Activated CD4-positive, alpha-beta T cell treated with anti-CD3 and anti-CD28 coated beads, Interleukin-2, amount 10 ng/mL, durations not matched to agents 7 days and 5 days (primary cell): ENCODE results near the gene CD244. TPM values are rescaled to one million over a fixed set of nuclear protein-coding genes. Genes with fewer than 3 reads are reported as not detected.
A peak's percentile ranks its signal among the peaks of the same experiment; 100 is the strongest.

ENCODE experiments used
- CTCF ChIA-PET: fragments of 350-600 bp; sonication (Branson Sonifier 250); formaldehyde crosslinking; loops from one replicate; lab custom pipeline; 2021; ENCODE audit warnings: antibody characterized with exemption; lab: Charles Lee
- POLR2A ChIA-PET: fragments of 350-600 bp; sonication (Branson Sonifier 250); formaldehyde crosslinking; loops from one replicate; lab custom pipeline; 2021; ENCODE audit warnings: antibody characterized with exemption; lab: Charles Lee
- DNase-seq: peaks from one replicate; pipeline ENCODE4 v3.0.0-alpha.2; 2020
- H3K27ac Mint-ChIP-seq: one replicate; pipeline ENCODE4 v1.8.0; 2021; ENCODE audit warnings: mild to moderate bottlenecking, moderate library complexity, mixed read lengths
- H3K27me3 Mint-ChIP-seq: one replicate; pipeline ENCODE4 v1.8.0; 2021; ENCODE audit warnings: mixed read lengths
- H3K36me3 Mint-ChIP-seq: one replicate; pipeline ENCODE4 v1.8.0; 2021; ENCODE audit warnings: low read depth, mixed read lengths
- H3K4me1 Mint-ChIP-seq: one replicate; pipeline ENCODE4 v1.8.0; 2021; ENCODE audit warnings: mixed read lengths
- H3K4me3 Mint-ChIP-seq: one replicate; pipeline ENCODE4 v1.8.0; 2021; ENCODE audit warnings: mild to moderate bottlenecking, moderate library complexity, mixed read lengths
- H3K9me3 Mint-ChIP-seq: one replicate; pipeline ENCODE4 v1.8.0; 2021; ENCODE audit warnings: mixed read lengths
- total RNA-seq, 2 experiments: library from RNA; stranded (reverse); gene quantifications; one replicate each; pipeline ENCODE4 v1.2.3, GENCODE V29; 2021

The CD244 gene
- total RNA-seq, 2 experiments from 2014 or later: 1.8 to 2.1 TPM

GRCh38 chr1:160836981-160837557 lies 25.6 kb downstream of the CD244 start:
- CTCF ChIA-PET: interaction anchor here (0.6 to 6.5 kb wide), 23 partner anchors 11 to 260 kb away, joined by 3 to 87 read pairs (median 4); partner anchors contain the start of genes CD244, F11R, ITLN1 and ITLN2
- H3K9me3 Mint-ChIP-seq: no peaks in the 10 kb centered on the region
- H3K36me3 Mint-ChIP-seq: peaks cover 2% of the 10 kb centered on the region
- no peaks in the 10 kb centered on the region for H3K27me3 Mint-ChIP-seq
- peak overlapping the region; percentile 12 for H3K4me3 Mint-ChIP-seq
- no peak for DNase-seq
- peaks cover 63% of the 10 kb centered on the region for H3K4me1 Mint-ChIP-seq
- H3K27ac Mint-ChIP-seq: peak overlapping the region; percentile 93
- POLR2A ChIA-PET: interaction anchor here (0.6 kb wide), 2 partner anchors 21 to 85 kb away, joined by 3 read pairs; no protein-coding TSS in a partner anchor

DNA sequence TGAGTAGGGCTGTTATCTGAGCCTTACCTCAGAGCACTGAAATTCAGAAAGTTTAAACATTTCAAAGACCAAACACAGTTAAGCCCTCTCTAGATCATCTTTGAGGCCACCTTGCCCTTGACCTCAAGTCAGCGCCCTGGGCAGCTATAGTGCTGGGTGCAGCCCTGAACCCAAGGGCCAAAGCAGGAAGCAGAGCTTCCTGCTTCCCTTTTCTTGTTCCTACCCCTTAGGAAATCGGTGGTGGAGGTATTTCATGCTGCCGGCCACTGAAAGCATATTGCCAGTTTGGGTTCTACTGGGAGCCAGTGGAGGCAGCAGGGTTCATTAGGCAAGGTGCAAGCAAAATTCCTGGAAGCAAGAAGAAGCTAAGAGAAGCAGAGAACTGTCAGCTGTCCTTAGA lies 26.1 kb downstream of the CD244 start:
- H3K4me1 Mint-ChIP-seq: peaks cover 63% of the 10 kb centered on the region
- H3K36me3 Mint-ChIP-seq: peaks cover 2% of the 10 kb centered on the region
- H3K9me3 Mint-ChIP-seq: no peaks in the 10 kb centered on the region
- H3K4me3 Mint-ChIP-seq: peak overlapping the region; percentile 12
- CTCF ChIA-PET: interaction anchor here (0.6 to 6.5 kb wide), 23 partner anchors 10 to 261 kb away, joined by 3 to 87 read pairs (median 4); partner anchors contain the start of genes CD244, F11R, ITLN1 and ITLN2
- no peak for DNase-seq
- POLR2A ChIA-PET: interaction anchor here (0.6 kb wide), 1 partner anchor 63 kb away, joined by 3 read pairs; no protein-coding TSS in a partner anchor
- peak overlapping the region; percentile 93 for H3K27ac Mint-ChIP-seq
- no peaks in the 10 kb centered on the region for H3K27me3 Mint-ChIP-seq

DNA sequence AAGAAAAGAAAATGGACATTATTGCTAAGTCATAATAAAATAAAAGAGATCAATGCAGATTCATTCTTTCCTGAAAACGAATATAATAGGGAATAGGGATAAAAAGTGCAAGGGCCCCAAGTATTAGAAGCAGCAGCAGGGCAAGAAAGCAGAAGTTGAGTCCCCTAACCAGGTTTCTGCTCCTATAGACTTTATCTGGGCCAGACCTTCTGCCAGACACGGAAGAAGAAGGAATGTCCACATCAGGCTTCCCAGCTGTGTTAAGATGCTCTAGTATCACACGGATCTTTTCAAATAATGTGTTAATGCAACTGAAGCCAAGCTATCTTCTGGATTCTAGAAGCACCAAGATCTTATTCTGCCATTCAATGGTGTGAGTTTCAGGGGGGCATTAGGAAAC lies 26.9 kb downstream of the CD244 start:
- POLR2A ChIA-PET: interaction anchor here (0.6 kb wide), 1 partner anchor 62 kb away, joined by 3 read pairs; no protein-coding TSS in a partner anchor
- peak overlapping the region; percentile 93 for H3K27ac Mint-ChIP-seq
- CTCF ChIA-PET: interaction anchor here (0.6 to 6.5 kb wide), 20 partner anchors 9 to 305 kb away, joined by 3 to 87 read pairs (median 4); partner anchors contain the start of genes CD244, ITLN2 and LY9
- DNase-seq: no peak
- peaks cover 2% of the 10 kb centered on the region for H3K36me3 Mint-ChIP-seq
- H3K9me3 Mint-ChIP-seq: no peaks in the 10 kb centered on the region
- no peak overlapping the region for H3K4me3 Mint-ChIP-seq
- peaks cover 64% of the 10 kb centered on the region for H3K4me1 Mint-ChIP-seq
- H3K27me3 Mint-ChIP-seq: no peaks in the 10 kb centered on the region

DNA sequence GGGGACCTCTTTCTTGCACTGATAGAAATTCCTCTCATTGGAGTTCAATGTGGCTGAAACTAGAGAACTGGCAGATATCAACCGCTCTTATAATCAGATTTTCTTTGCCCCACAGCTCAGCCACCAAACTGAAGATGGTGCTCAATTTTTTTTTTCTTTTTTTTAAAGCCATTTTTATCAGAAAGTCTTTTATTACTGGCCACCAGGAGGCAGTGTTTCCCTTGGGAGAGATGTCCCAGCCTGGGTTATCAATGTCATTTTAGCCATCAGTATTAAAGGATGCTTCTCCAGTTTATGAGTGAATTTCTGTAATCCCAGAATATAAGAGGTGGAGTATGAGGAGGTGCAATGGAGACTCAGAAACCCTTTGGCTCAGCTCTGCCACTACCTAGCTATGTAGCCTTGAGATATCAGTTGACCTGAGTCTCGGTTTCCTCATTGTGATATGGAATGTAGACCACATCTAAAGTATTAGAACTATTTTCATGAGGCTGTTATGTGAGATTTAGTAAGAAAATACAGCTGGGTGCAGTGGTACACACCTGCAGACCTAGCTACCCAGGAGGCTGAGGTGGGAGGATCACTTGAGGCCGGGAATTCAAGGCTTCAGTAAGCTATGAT lies 27.6 kb downstream of the CD244 start:
- no peaks in the 10 kb centered on the region for H3K9me3 Mint-ChIP-seq
- peaks cover 68% of the 10 kb centered on the region for H3K4me1 Mint-ChIP-seq
- H3K27ac Mint-ChIP-seq: peak overlapping the region; percentile 47
- peak; percentile 81 for DNase-seq
- CTCF ChIA-PET: interaction anchor here (0.6 to 6.5 kb wide), 31 partner anchors 8 to 306 kb away, joined by 3 to 87 read pairs (median 4); partner anchors contain the start of genes ITLN2 and LY9
- no peaks in the 10 kb centered on the region for H3K27me3 Mint-ChIP-seq
- POLR2A ChIA-PET: interaction anchor here (0.7 kb wide), 1 partner anchor 173 kb away, joined by 3 read pairs; no protein-coding TSS in a partner anchor
- H3K36me3 Mint-ChIP-seq: peaks cover 2% of the 10 kb centered on the region
- H3K4me3 Mint-ChIP-seq: no peak overlapping the region

DNA sequence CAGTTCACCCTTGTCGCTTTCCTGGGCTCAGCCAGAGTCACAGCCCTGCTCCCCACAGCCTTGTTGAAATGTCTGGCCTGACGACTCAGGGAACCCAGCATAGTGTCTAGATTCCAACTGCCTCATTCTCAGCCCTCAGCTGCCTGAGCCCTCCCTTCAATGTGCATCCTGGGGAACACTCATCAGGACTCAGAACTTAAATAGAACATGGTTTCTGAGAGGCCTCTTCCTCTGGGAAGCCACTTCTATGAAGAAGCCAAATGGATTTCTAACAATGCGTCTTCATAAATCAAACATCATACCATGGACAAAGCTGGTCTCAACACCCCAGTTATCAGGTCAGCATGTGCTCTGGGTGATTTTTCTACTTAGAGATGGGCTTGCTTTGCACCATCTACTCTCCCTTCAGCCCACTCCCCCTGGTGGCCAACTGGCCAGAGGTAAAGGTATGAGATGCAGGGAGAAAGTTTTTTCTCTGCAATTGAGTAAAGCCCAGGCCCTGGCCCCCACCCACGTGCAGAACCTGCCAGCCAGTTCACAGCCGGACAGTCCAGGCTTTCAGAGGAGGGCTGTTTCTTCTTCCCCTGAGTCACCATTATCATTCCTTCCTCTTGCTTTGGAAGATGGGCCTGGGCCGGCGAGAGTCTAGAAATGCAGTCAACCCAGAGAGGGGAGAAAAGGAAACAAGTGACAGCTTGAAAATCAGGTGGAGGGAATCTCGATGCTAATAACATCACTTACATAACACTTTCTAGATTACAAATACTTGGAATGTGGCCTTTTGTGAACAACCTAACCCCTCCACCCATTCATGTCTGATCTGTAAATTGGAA lies 32.1 kb downstream of the CD244 start:
- peaks cover 27% of the 10 kb centered on the region for H3K4me1 Mint-ChIP-seq
- no peak overlapping the region for H3K27ac Mint-ChIP-seq
- H3K27me3 Mint-ChIP-seq: no peaks in the 10 kb centered on the region
- H3K36me3 Mint-ChIP-seq: peaks cover 19% of the 10 kb centered on the region
- DNase-seq: peak; percentile 89
- no peaks in the 10 kb centered on the region for H3K9me3 Mint-ChIP-seq
- POLR2A ChIA-PET: no interaction called here
- H3K4me3 Mint-ChIP-seq: no peak overlapping the region
- CTCF ChIA-PET: interaction anchor here (0.6 to 3.0 kb wide), 9 partner anchors 12 to 151 kb away, joined by 3 to 14 read pairs (median 4); partner anchors contain the start of genes ITLN2 and LY9

GRCh38 chr1:160829766-160830165 lies 32.9 kb downstream of the CD244 start:
- no peaks in the 10 kb centered on the region for H3K9me3 Mint-ChIP-seq
- no peak overlapping the region for H3K27ac Mint-ChIP-seq
- DNase-seq: no peak
- no peaks in the 10 kb centered on the region for H3K27me3 Mint-ChIP-seq
- ChIA-PET POLR2A (no interaction called here), CTCF (interaction anchor here (0.6 to 3.0 kb wide), 7 partner anchors 11 to 150 kb away, joined by 3 to 14 read pairs (median 4); partner anchors contain the start of gene ITLN2)
- H3K4me1 Mint-ChIP-seq: peaks cover 19% of the 10 kb centered on the region
- H3K4me3 Mint-ChIP-seq: no peak overlapping the region
- H3K36me3 Mint-ChIP-seq: peaks cover 22% of the 10 kb centered on the region

DNA sequence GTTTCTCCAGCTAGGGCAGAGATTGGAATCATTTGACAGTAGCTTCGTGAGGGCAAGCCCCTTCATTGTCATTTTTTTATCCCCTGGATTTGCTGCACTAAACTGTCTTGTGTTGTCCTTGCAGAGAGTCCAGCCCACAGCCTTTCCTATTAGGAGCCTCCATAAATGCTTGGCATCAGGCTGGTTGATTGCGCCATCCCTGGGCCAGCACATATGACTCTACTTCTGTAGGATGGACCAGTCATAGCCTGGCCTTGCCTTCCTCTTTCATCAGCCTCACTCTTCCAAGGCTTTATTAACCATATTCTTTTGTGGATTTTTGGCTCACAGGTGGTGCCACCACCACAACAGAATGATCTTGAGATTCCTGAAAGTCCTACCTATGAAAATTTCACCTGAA lies 35.3 kb downstream of the CD244 start:
- no peak for DNase-seq
- Mint-ChIP-seq H3K27me3 (no peaks in the 10 kb centered on the region), H3K4me3 (no peak overlapping the region), H3K4me1 (peaks cover 8% of the 10 kb centered on the region), H3K9me3 (no peaks in the 10 kb centered on the region), H3K36me3 (peaks cover 32% of the 10 kb centered on the region), H3K27ac (no peak overlapping the region)
- POLR2A ChIA-PET: no interaction called here
- CTCF ChIA-PET: interaction anchor here (1.7 to 2.3 kb wide), 3 partner anchors 8 to 146 kb away, joined by 3 to 6 read pairs (median 5); no protein-coding TSS in a partner anchor

- peaks cover 8% of the 10 kb centered on the region for H3K4me1 Mint-ChIP-seq
- H3K27me3 Mint-ChIP-seq: no peaks in the 10 kb centered on the region
- H3K4me3 Mint-ChIP-seq: no peak overlapping the region
- CTCF ChIA-PET: interaction anchor here (1.7 to 2.3 kb wide), 3 partner anchors 9 to 145 kb away, joined by 3 to 6 read pairs (median 5); no protein-coding TSS in a partner anchor
- H3K9me3 Mint-ChIP-seq: no peaks in the 10 kb centered on the region
- no peak for DNase-seq
- peaks cover 32% of the 10 kb centered on the region for H3K36me3 Mint-ChIP-seq
- POLR2A ChIA-PET: no interaction called here
- H3K27ac Mint-ChIP-seq: no peak overlapping the region
These were observed 36.1 kb downstream of the CD244 start for GRCh38 chr1:160826546-160826945.

DNA sequence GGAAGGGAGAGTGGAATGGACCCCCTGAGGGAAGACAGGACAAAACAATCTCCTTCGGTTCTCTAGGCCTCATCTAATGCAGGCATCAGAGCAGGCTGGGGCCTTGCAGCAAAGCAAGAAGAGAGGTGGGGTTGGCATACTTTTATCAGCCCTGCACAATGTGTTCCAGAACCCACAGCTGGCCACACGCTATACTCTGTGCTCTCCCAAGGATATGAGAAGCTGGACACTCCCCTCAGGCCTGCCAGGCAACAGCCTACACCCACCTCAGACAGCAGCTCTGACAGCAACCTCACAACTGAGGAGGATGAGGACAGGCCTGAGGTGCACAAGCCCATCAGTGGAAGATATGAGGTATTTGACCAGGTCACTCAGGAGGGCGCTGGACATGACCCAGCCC lies 39.4 kb downstream of the CD244 start:
- no peaks in the 10 kb centered on the region for H3K27me3 Mint-ChIP-seq
- POLR2A ChIA-PET: no interaction called here
- no peaks in the 10 kb centered on the region for H3K4me1 Mint-ChIP-seq

DNA sequence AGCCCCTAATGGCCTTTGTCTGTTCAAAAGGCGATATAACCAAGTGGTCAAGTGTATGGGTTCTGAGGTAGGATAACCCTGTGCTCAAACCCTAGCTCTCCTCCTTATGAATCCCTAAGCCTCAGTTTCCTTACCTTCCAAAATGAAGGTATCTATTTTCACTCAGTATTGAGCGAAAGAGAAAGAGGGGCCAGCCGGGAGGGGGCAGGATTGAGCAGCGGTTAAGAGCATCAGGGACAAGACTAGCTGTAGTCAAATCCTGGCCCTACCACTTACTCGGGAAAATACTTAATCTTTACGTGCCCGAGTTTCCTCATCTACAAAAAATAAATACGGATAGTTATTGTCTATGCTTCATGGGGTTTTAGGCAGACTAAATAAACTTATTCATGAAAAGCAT lies 41.1 kb downstream of the CD244 start:
- CTCF ChIA-PET: interaction anchor here (0.7 to 1.1 kb wide), 6 partner anchors 10 to 141 kb away, joined by 3 to 4 read pairs (median 3); no protein-coding TSS in a partner anchor
- Mint-ChIP-seq H3K4me1 (no peaks in the 10 kb centered on the region), H3K27ac (no peak overlapping the region), H3K9me3 (no peaks in the 10 kb centered on the region), H3K4me3 (no peak overlapping the region), H3K27me3 (no peaks in the 10 kb centered on the region), H3K36me3 (peaks cover 45% of the 10 kb centered on the region)
- no peak for DNase-seq
- POLR2A ChIA-PET: no interaction called here

More for the DNA sequence above, 39.4 kb downstream of the CD244 start:
- CTCF ChIA-PET: interaction anchor here (0.7 to 1.7 kb wide), 4 partner anchors 11 to 128 kb away, joined by 3 to 5 read pairs (median 4); no protein-coding TSS in a partner anchor
- Mint-ChIP-seq H3K4me3 (no peak overlapping the region), H3K27ac (no peak overlapping the region), H3K9me3 (no peaks in the 10 kb centered on the region), H3K36me3 (peaks cover 49% of the 10 kb centered on the region)
- no peak for DNase-seq

GRCh38 chr1:160819186-160819585 lies 43.5 kb downstream of the CD244 start:
- ChIA-PET POLR2A (interaction anchor here (0.8 kb wide), 1 partner anchor 191 kb away, joined by 4 read pairs; no protein-coding TSS in a partner anchor), CTCF (interaction anchor here (0.7 to 1.4 kb wide), 6 partner anchors 11 to 138 kb away, joined by 3 to 5 read pairs (median 4); no protein-coding TSS in a partner anchor)
- Mint-ChIP-seq H3K36me3 (peaks cover 45% of the 10 kb centered on the region), H3K27ac (no peak overlapping the region), H3K27me3 (no peaks in the 10 kb centered on the region), H3K4me3 (no peak overlapping the region), H3K9me3 (no peaks in the 10 kb centered on the region), H3K4me1 (no peaks in the 10 kb centered on the region)
- DNase-seq: no peak
